DND-41 (cell line): Measurements from ENCODE around the gene RBM48.
"Not testable (repeated sequence)": the region's sequence is repeated elsewhere in the genome, so short reads cannot be mapped to it uniquely, and the experiment has no call there.

Experiments
- CTCF ChIP-seq: IDR thresholded peaks from 2 replicates; pipeline ENCODE4 v1.5.1; 2012; ENCODE audit warnings: borderline replicate concordance, low read length, moderate library complexity, mild to moderate bottlenecking; ENCODE audit not compliant: poor library complexity, severe bottlenecking; ENCODE audit errors: extremely low read depth
- EZH2 ChIP-seq: IDR thresholded peaks from 3 replicates; pipeline ENCODE4 v1.6.1; 2012; ENCODE audit warnings: borderline replicate concordance, low read depth, mild to moderate bottlenecking, moderate library complexity, low read length, inconsistent platforms; ENCODE audit not compliant: severe bottlenecking

GRCh38 chr7:92543542-92543941 is 14.9 kb downstream of the RBM48 start:
- not testable (repeated sequence) for TF ChIP-seq CTCF, EZH2
